Activated CD4-positive, alpha-beta T cell treated with anti-CD3 and anti-CD28 coated beads for 48 hours (primary cell): ENCODE results near the gene CDH24.

Source experiments
- DNase-seq: peaks from one replicate; pipeline ENCODE4 v3.0.0-alpha.2; 2020

CDH24 gene

GRCh38 chr14:23060536-23061260 lies 3.4 kb upstream of the CDH24 start:
- no peak for DNase-seq

- no peak for DNase-seq
These were observed 1.6 kb upstream of the CDH24 start for GRCh38 chr14:23058654-23059504.

GRCh38 chr14:23057757-23058653 lies 685 bp upstream of the CDH24 start:
- peak; percentile 92 for DNase-seq

- peak; percentile 75 for DNase-seq
These were observed 970 bp downstream of the CDH24 start for GRCh38 chr14:23056145-23056955.

- DNase-seq: no peak
These were observed 1.6 kb downstream of the CDH24 start for GRCh38 chr14:23055621-23056144.

GRCh38 chr14:23055147-23055550 lies 2.2 kb downstream of the CDH24 start:
- no peak for DNase-seq

GRCh38 chr14:23054000-23054811 lies 3.1 kb downstream of the CDH24 start:
- DNase-seq: peak; percentile 60

GRCh38 chr14:23053426-23053825 lies 3.9 kb downstream of the CDH24 start:
- no peak for DNase-seq

GRCh38 chr14:23052671-23053070 lies 4.6 kb downstream of the CDH24 start:
- no peak for DNase-seq

- no peak for DNase-seq
These were observed 5.1 kb downstream of the CDH24 start for GRCh38 chr14:23052182-23052623.

GRCh38 chr14:23051141-23052057 lies 5.9 kb downstream of the CDH24 start:
- DNase-seq: no peak

- DNase-seq: no peak
These were observed 8.3 kb downstream of the CDH24 start for GRCh38 chr14:23049011-23049410.

- no peak for DNase-seq
These were observed 9.3 kb downstream of the CDH24 start for GRCh38 chr14:23047751-23048693.

GRCh38 chr14:23047034-23047634 lies 10.2 kb downstream of the CDH24 start:
- DNase-seq: no peak

- DNase-seq: no peak
These were observed 11.6 kb downstream of the CDH24 start for GRCh38 chr14:23045419-23046357.

- DNase-seq: no peak
These were observed 12.5 kb downstream of the CDH24 start for GRCh38 chr14:23044840-23045239.

- no peak for DNase-seq
These were observed 13.6 kb downstream of the CDH24 start for GRCh38 chr14:23043754-23044153.
